IPS-18a (cell line): ENCODE data around the gene PNMA8B.

ENCODE experiments used
- H3K27ac ChIP-seq: one replicate; pipeline ENCODE4 v1.5.1; 2013; ENCODE audit warnings: low read length
- H3K27me3 ChIP-seq: one replicate; pipeline ENCODE4 v1.6.1; 2013; ENCODE audit warnings: mild to moderate bottlenecking, low read length; ENCODE audit not compliant: control insufficient read depth, insufficient read depth
- H3K36me3 ChIP-seq: one replicate; pipeline ENCODE4 v1.6.1; 2013; ENCODE audit warnings: low read depth, low read length; ENCODE audit not compliant: control insufficient read depth
- H3K4me1 ChIP-seq: one replicate; pipeline ENCODE4 v1.6.1; 2013; ENCODE audit warnings: low read depth, low read length; ENCODE audit not compliant: control insufficient read depth
- H3K4me3 ChIP-seq: one replicate; pipeline ENCODE4 v1.5.1; 2013; ENCODE audit warnings: low read length
- H3K9ac ChIP-seq: one replicate; pipeline ENCODE4 v1.6.1; 2013; ENCODE audit warnings: mild to moderate bottlenecking, low read length, moderate library complexity
- H3K9me3 ChIP-seq: one replicate; pipeline ENCODE4 v1.6.1; 2013; ENCODE audit warnings: low read depth, low read length; ENCODE audit not compliant: control insufficient read depth

PNMA8B gene

GRCh38 chr19:46491975-46492682 lies 3.5 kb downstream of the PNMA8B start:
- peaks cover 85% of the 10 kb centered on the region for H3K27me3 ChIP-seq

DNA sequence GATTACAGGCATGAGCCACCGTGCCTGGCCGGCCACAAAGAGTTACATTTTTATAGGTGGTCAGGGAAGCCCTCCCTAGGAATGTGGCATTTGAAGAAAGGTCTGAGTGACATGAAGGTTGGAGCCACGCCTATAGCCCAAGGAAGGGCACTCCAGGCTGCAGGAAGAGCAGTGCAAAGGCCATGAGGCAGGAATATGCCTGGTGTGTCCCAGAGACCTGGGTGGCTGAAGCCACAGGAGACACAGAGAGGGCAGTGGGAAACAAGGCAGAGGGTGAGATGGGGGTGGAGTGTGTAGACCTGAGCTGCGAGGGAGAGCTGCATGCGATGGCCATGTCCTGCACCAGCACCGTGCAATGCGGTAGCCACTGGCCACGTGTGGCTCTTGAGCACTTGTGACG lies 4.9 kb downstream of the PNMA8B start:
- peaks cover 6% of the 10 kb centered on the region for H3K4me1 ChIP-seq
- no peaks in the 10 kb centered on the region for H3K9me3 ChIP-seq
- H3K9ac ChIP-seq: no peak overlapping the region
- no peaks in the 10 kb centered on the region for H3K36me3 ChIP-seq
- H3K4me3 ChIP-seq: no peak overlapping the region
- H3K27me3 ChIP-seq: peaks cover 94% of the 10 kb centered on the region
- H3K27ac ChIP-seq: no peak overlapping the region

More at GRCh38 chr19:46491975-46492682, 3.5 kb downstream of the PNMA8B start:
- H3K4me3 ChIP-seq: peak overlapping the region; percentile 41
- H3K9ac ChIP-seq: no peak overlapping the region
- peaks cover 9% of the 10 kb centered on the region for H3K4me1 ChIP-seq
- no peak overlapping the region for H3K27ac ChIP-seq
- H3K9me3 ChIP-seq: no peaks in the 10 kb centered on the region
- H3K36me3 ChIP-seq: no peaks in the 10 kb centered on the region

- Histone ChIP-seq H3K4me3 (peak overlapping the region; percentile 52), H3K36me3 (no peaks in the 10 kb centered on the region), H3K27ac (no peak overlapping the region), H3K27me3 (peaks cover 84% of the 10 kb centered on the region), H3K9ac (no peak overlapping the region), H3K9me3 (no peaks in the 10 kb centered on the region), H3K4me1 (peaks cover 6% of the 10 kb centered on the region)
Observed at GRCh38 chr19:46489445-46490272, 6.0 kb downstream of the PNMA8B start.

GRCh38 chr19:46488551-46488950 lies 7.1 kb downstream of the PNMA8B start:
- H3K27ac ChIP-seq: no peak overlapping the region
- no peak overlapping the region for H3K9ac ChIP-seq
- no peaks in the 10 kb centered on the region for H3K36me3 ChIP-seq
- H3K27me3 ChIP-seq: peaks cover 73% of the 10 kb centered on the region
- H3K4me3 ChIP-seq: no peak overlapping the region
- peaks cover 6% of the 10 kb centered on the region for H3K4me1 ChIP-seq
- no peaks in the 10 kb centered on the region for H3K9me3 ChIP-seq

GRCh38 chr19:46487802-46488445 lies 7.7 kb downstream of the PNMA8B start:
- no peaks in the 10 kb centered on the region for H3K9me3 ChIP-seq
- H3K4me3 ChIP-seq: peak overlapping the region; percentile 52
- no peak overlapping the region for H3K27ac ChIP-seq
- H3K36me3 ChIP-seq: no peaks in the 10 kb centered on the region
- no peak overlapping the region for H3K9ac ChIP-seq
- peaks cover 67% of the 10 kb centered on the region for H3K27me3 ChIP-seq
- peaks cover 6% of the 10 kb centered on the region for H3K4me1 ChIP-seq

- peaks cover 60% of the 10 kb centered on the region for H3K27me3 ChIP-seq
- no peaks in the 10 kb centered on the region for H3K36me3 ChIP-seq
- H3K27ac ChIP-seq: no peak overlapping the region
- H3K4me1 ChIP-seq: peaks cover 6% of the 10 kb centered on the region
- peak overlapping the region; percentile 52 for H3K4me3 ChIP-seq
- H3K9ac ChIP-seq: no peak overlapping the region
- no peaks in the 10 kb centered on the region for H3K9me3 ChIP-seq
Observed at GRCh38 chr19:46487178-46487801, 8.4 kb downstream of the PNMA8B start.

DNA sequence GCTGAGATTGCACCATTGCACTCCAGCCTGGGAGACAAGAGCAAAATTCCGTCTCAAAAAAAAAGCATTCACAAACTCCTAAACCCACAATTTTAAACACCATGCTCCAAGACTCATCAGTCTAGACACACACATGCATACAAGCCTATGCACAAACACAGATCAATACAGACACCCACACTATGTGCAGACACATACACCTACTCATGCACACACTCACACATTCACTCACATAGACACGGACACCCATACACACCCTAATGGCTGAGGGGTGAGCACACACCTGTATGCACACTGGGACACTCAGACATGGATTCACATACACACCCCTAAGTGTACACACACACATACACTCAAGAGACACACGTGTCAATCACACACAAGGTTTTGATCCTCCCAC lies 9.3 kb downstream of the PNMA8B start:
- no peaks in the 10 kb centered on the region for H3K9me3 ChIP-seq
- H3K27me3 ChIP-seq: peaks cover 51% of the 10 kb centered on the region
- peaks cover 6% of the 10 kb centered on the region for H3K4me1 ChIP-seq
- no peak overlapping the region for H3K27ac ChIP-seq
- H3K4me3 ChIP-seq: no peak overlapping the region
- H3K9ac ChIP-seq: no peak overlapping the region
- no peaks in the 10 kb centered on the region for H3K36me3 ChIP-seq

GRCh38 chr19:46484656-46485055 lies 11.0 kb downstream of the PNMA8B start:
- H3K9me3 ChIP-seq: no peaks in the 10 kb centered on the region
- H3K4me3 ChIP-seq: no peak overlapping the region
- no peak overlapping the region for H3K9ac ChIP-seq
- no peak overlapping the region for H3K27ac ChIP-seq
- peaks cover 34% of the 10 kb centered on the region for H3K27me3 ChIP-seq
- H3K36me3 ChIP-seq: no peaks in the 10 kb centered on the region
- H3K4me1 ChIP-seq: peaks cover 12% of the 10 kb centered on the region

- Histone ChIP-seq H3K4me1 (peaks cover 12% of the 10 kb centered on the region), H3K27ac (no peak overlapping the region), H3K9ac (no peak overlapping the region), H3K27me3 (peaks cover 14% of the 10 kb centered on the region), H3K36me3 (no peaks in the 10 kb centered on the region), H3K4me3 (no peak overlapping the region), H3K9me3 (no peaks in the 10 kb centered on the region)
Observed at GRCh38 chr19:46482631-46483030, 13.0 kb downstream of the PNMA8B start.

DNA sequence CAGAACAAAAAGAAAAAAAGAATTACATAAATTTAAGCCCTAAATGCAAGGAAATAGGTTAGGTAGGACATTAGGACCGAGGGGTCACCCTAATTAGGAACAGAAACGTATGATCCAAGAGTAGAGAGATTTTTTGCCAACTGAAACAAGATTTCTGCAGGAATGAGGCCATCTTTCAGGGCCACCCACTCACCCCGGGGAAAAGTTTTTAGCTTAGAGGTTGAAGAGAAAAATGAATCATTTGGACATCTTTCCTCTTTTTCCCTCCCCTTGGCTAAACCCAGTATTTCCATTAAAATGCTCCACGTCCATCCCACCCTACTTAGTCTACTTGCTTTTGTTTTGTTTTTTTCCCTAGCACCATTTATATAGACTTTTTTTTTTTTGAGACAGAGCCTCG lies 13.7 kb downstream of the PNMA8B start:
- Histone ChIP-seq H3K27me3 (peaks cover 7% of the 10 kb centered on the region), H3K4me1 (peaks cover 6% of the 10 kb centered on the region), H3K36me3 (no peaks in the 10 kb centered on the region), H3K9me3 (no peaks in the 10 kb centered on the region), H3K4me3 (no peak overlapping the region), H3K27ac (no peak overlapping the region), H3K9ac (no peak overlapping the region)

DNA sequence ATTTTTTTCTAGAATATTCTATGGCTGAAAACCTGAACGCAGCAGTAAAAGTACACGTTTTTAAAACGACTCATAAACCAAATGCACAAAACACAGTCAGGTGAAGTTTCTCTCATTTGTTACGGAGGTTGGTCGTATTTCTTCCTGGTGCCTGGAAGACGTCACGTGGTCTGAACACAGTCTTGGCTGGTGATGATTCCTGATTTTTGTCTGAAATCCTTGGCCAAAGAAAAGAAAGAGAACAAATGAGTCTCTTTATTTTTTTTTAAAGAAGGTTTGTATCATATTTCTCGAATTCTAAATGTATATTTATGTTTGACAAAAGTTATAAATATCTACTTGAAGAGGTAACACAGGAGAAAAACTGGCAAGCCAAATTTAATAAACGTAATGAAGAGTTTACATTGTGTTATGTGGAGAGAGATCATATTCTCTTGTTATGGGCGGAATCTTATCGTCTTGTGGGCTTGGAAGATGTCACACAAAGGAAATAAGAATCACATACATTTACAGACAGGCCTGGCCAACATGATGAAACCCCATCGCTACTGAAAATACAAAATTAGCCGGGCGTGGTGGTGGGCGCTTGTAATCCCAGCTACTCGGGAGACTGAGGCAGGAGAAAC lies 14.3 kb downstream of the PNMA8B start:
- no peaks in the 10 kb centered on the region for H3K36me3 ChIP-seq
- peaks cover under 1% of the 10 kb centered on the region for H3K27me3 ChIP-seq
- H3K4me1 ChIP-seq: peaks cover 6% of the 10 kb centered on the region
- no peak overlapping the region for H3K9ac ChIP-seq
- H3K9me3 ChIP-seq: no peaks in the 10 kb centered on the region
- H3K4me3 ChIP-seq: no peak overlapping the region
- H3K27ac ChIP-seq: no peak overlapping the region
